Esophagus squamous epithelium (tissue), 5 donors: ENCODE data around the gene OR52B6. TPM values are rescaled to one million over a fixed set of nuclear protein-coding genes. Genes with fewer than 3 reads are reported as not detected.
"Not testable (repeated sequence)": the region's sequence is repeated elsewhere in the genome, so short reads cannot be mapped to it uniquely, and the experiment has no call there.

ENCODE experiments used
- DNase-seq: peaks from one replicate; lab custom pipeline; 2025; lab: John Stamatoyannopoulos, UW
- H3K27ac ChIP-seq, 4 donors: fragments of 200-600 bp; sonication (generic); one replicate each; pipeline ENCODE4 v1.5.1; 2016 to 2019; ENCODE audit warnings: mild to moderate bottlenecking in 1 of 4
- H3K27me3 ChIP-seq, 4 donors: fragments of 200-600 bp; sonication (generic); 1 replicate in 3 of 4; 2 replicates in 1 of 4; pipeline versions ENCODE4 v1.5.1 to v1.6.0; 2017 to 2021; ENCODE audit warnings: antibody characterized with exemption in 1 of 4
- H3K36me3 ChIP-seq, 3 donors: fragments of 200-600 bp; sonication (generic); one replicate each; pipeline ENCODE4 v1.5.1; 2016 to 2019
- H3K4me1 ChIP-seq, 3 donors: fragments of 200-600 bp; sonication (generic); one replicate each; pipeline ENCODE4 v1.5.1; 2017 to 2019
- H3K4me3 ChIP-seq, 4 donors: fragments of 200-600 bp; sonication (generic); 1 replicate in 3 of 4; 2 replicates in 1 of 4; pipeline ENCODE4 v1.5.1; 2016 to 2019; ENCODE audit warnings: mild to moderate bottlenecking in 2 of 4, moderate library complexity in 1 of 4
- H3K9me3 ChIP-seq, 3 donors: fragments of 200-600 bp; sonication (generic); one replicate each; pipeline ENCODE4 v1.5.1; 2016 to 2019
- POLR2A ChIP-seq, 4 donors: fragments of 450-650 bp; IDR thresholded peaks; one replicate each; pipeline ENCODE4 v1.6.1; 2017; ENCODE audit warnings: antibody characterized with exemption in 4 of 4, mild to moderate bottlenecking in 4 of 4, moderate library complexity in 3 of 4
- WGBS, 2 donors: methylation state at CpG; one replicate each; pipeline ENCODE4 v1.1.5; 2018; 5-methylcytosine and 5-hydroxymethylcytosine counted together
- intact Hi-C: fragments of 100-400 bp; cut with DNase I; formaldehyde crosslinking; loops from one replicate; pipeline ENCODE4 v1.15.0; 2022
- total RNA-seq, 4 donors: library from RNA; depleted of rRNA; stranded (reverse); fragments of >200 nt; gene quantifications; one replicate each; pipeline ENCODE4 v1.1.0, GENCODE V29; 2016
- TF ChIP-seq, protein P1 (sequence below), 6 experiments: fragments of 450-650 bp in 4 of 6; fragments of 200-600 bp in 2 of 6; sonication (generic) in 2 of 6; IDR thresholded peaks; one replicate each; pipeline ENCODE4 v1.5.1; 2016 to 2019; ENCODE audit warnings: antibody characterized with exemption in 6 of 6, mild to moderate bottlenecking in 4 of 6, moderate library complexity in 4 of 6
- donor health status: DM: yes; HTN: yes; CAD: no.

OR52B6 gene
- total RNA-seq, 4 donors from 2014 or later = not detected

DNA sequence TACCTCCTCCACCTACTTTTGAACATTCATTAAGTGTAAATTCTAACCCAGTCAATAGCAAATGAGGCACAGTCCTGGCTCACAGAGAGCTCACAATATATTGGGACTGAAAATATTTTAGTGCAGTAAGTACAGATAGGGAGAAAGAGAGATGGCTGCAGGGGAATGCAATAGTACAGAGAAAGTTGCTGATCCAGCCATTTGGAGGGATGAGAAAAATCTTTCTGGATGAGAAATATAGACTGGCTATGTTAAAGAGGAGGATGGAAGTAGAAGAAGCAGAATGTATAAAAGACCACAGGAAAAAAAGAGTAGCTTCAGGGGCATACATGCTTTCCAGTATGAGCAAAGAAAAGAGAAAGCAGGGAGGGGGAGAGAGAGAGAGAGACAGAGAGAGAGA, 3.6 kb upstream of the OR52B6 start:
- Histone ChIP-seq H3K4me3 (no peak overlapping the region), H3K4me1 (no peaks in the 10 kb centered on the region), H3K36me3 (no peaks in the 10 kb centered on the region), H3K27ac (no peak overlapping the region), H3K27me3 (no peaks in the 10 kb centered on the region), H3K9me3 (no peaks in the 10 kb centered on the region)
- intact Hi-C loops = no loop called here
- TF ChIP-seq, protein P1, sequence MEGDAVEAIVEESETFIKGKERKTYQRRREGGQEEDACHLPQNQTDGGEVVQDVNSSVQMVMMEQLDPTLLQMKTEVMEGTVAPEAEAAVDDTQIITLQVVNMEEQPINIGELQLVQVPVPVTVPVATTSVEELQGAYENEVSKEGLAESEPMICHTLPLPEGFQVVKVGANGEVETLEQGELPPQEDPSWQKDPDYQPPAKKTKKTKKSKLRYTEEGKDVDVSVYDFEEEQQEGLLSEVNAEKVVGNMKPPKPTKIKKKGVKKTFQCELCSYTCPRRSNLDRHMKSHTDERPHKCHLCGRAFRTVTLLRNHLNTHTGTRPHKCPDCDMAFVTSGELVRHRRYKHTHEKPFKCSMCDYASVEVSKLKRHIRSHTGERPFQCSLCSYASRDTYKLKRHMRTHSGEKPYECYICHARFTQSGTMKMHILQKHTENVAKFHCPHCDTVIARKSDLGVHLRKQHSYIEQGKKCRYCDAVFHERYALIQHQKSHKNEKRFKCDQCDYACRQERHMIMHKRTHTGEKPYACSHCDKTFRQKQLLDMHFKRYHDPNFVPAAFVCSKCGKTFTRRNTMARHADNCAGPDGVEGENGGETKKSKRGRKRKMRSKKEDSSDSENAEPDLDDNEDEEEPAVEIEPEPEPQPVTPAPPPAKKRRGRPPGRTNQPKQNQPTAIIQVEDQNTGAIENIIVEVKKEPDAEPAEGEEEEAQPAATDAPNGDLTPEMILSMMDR (IDR thresholded peaks at IDR 0.05) = no peak
- TF ChIP-seq POLR2A (IDR thresholded peaks at IDR 0.05) = no peak
- no peak for DNase-seq

DNA sequence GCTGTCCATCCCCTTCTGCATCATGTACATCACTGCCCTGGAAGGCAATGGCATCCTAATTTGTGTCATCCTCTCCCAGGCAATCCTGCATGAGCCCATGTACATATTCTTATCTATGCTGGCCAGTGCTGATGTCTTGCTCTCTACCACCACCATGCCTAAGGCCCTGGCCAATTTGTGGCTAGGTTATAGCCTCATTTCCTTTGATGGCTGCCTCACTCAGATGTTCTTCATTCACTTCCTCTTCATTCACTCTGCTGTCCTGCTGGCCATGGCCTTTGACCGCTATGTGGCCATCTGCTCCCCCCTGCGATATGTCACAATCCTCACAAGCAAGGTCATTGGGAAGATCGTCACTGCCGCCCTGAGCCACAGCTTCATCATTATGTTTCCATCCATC, 337 bp downstream of the OR52B6 start:
- no peaks in the 10 kb centered on the region for H3K9me3 ChIP-seq
- intact Hi-C loops = no loop called here
- no peak overlapping the region for H3K4me3 ChIP-seq
- H3K36me3 ChIP-seq = no peaks in the 10 kb centered on the region
- 72 to 85% methylated on average over 4 of the region's 4 CpGs for WGBS, 2 donors
- H3K27me3 ChIP-seq = no peaks in the 10 kb centered on the region
- TF ChIP-seq, protein P1 (IDR thresholded peaks at IDR 0.05) = no peak
- no peak for TF ChIP-seq POLR2A (IDR thresholded peaks at IDR 0.05)
- H3K4me1 ChIP-seq = no peaks in the 10 kb centered on the region
- no peak overlapping the region for H3K27ac ChIP-seq
- no peak for DNase-seq

DNA sequence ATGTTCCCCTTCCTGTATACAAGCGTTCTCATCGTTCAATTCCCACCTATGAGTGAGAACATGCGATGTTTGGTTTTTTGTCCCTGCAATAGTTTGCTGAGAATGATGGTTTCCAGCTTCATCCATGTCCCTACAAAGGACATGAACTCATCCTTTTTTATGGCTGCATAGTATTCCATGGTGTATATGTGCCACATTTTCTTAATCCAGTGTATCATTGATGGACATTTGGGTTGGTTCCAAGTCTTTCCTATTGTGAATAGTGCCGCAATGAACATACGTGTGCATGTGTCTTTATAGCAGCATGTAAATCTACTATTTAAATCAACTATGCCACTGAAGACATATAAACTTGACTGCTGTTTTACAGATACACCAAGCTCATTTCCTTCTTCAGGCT, 3.8 kb downstream of the OR52B6 start:
- WGBS, 2 donors = 71 to 82% methylated on average over 5 of the region's 5 CpGs
- not testable (repeated sequence) for H3K4me1 ChIP-seq

DNA sequence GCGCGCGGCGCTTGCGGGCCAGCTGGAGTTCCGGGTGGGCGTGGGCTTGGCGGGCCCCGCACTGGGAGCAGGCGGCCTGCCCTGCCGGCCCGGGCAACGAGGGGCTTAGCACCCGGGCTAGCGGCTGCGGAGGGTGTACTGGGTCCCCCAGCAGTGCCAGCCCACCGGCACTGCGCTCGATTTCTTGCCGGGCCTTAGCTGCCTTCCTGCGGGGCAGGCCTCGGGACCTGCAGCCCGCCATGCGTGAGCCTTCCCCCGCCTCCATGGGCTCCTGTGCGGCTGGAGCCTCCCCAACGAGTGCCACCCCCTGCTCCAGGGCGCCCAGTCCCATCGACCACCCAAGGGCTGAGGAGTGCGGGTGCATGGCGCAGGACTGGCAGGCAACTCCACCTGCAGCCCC, 9.2 kb downstream of the OR52B6 start:
- H3K36me3 ChIP-seq, H3K27ac ChIP-seq, H3K9me3 ChIP-seq, H3K27me3 ChIP-seq, H3K4me3 ChIP-seq, DNase-seq, H3K4me1 ChIP-seq, intact Hi-C loops: not testable (repeated sequence)
- WGBS, 2 donors = no CpG with 5 or more reads among the region's 31 CpGs

More for the DNA sequence above, 3.8 kb downstream of the OR52B6 start:
- H3K27ac ChIP-seq, H3K27me3 ChIP-seq, H3K9me3 ChIP-seq, intact Hi-C loops, DNase-seq, H3K36me3 ChIP-seq, H3K4me3 ChIP-seq: not testable (repeated sequence)

DNA sequence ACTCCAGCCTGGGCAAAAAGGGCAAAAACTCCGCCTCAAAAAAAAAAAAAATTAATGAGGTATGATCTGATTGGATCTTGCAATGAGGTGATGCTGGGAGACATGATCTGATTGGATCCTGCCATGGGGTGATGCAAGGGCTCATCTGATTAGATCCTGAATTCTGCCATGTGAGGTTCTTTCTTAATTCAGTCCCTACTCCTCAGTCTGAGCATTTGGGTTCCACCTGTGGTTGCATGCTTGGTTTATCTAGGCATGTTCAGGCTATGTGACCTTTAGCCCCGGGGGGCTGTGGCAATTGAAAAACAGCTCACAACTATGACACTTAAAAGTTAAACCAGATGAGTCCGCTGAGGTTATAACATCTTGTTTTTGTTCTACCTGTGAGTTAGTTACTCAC, 10.9 kb downstream of the OR52B6 start:
- Histone ChIP-seq H3K4me3 (no peak overlapping the region), H3K9me3 (no peaks in the 10 kb centered on the region), H3K4me1 (peaks cover 0 to 9% (median 0%) of the 10 kb centered on the region in 3 donors), H3K27ac (no peak overlapping the region), H3K27me3 (no peaks in the 10 kb centered on the region), H3K36me3 (no peaks in the 10 kb centered on the region)
- TF ChIP-seq POLR2A (IDR thresholded peaks at IDR 0.05) = no peak
- TF ChIP-seq, protein P1 (IDR thresholded peaks at IDR 0.05) = no peak
- no peak for DNase-seq
- intact Hi-C loops = no loop called here
- 49 to 64% methylated on average over 3 of the region's 3 CpGs for WGBS, 2 donors

DNA sequence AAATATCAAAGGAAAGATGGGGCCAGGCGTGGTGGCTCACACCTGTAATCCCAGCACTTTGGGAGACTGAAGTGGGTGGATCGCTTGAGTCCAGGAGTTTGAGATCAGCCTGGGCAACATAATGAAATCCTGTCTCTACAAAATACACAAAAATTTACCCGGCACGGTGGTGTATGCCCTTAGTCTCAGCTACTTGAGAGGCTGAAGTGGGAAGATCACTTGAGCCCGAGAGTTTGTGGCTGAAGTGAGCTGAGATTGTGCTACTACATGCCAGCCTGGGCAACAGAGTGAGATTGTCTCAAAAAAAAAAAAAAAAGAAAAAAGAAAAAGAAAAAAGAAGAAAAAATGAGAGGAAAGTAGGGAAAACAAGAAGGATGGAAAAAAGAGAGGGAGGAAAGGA, 11.9 kb downstream of the OR52B6 start:
- peaks cover 0 to 19% (median 3%) of the 10 kb centered on the region in 3 donors for H3K4me1 ChIP-seq
- H3K36me3 ChIP-seq = no peaks in the 10 kb centered on the region
- intact Hi-C loops = no loop called here
- H3K27me3 ChIP-seq = no peaks in the 10 kb centered on the region
- H3K9me3 ChIP-seq = no peaks in the 10 kb centered on the region
- TF ChIP-seq POLR2A (IDR thresholded peaks at IDR 0.05) = no peak
- TF ChIP-seq, protein P1 (IDR thresholded peaks at IDR 0.05) = no peak
- DNase-seq = no peak
- H3K27ac ChIP-seq = no peak overlapping the region
- WGBS, 2 donors = 71 to 95% methylated on average over 5 of the region's 5 CpGs
- no peak overlapping the region for H3K4me3 ChIP-seq
